ENCODE data around the gene IGF2BP3.

DNA sequence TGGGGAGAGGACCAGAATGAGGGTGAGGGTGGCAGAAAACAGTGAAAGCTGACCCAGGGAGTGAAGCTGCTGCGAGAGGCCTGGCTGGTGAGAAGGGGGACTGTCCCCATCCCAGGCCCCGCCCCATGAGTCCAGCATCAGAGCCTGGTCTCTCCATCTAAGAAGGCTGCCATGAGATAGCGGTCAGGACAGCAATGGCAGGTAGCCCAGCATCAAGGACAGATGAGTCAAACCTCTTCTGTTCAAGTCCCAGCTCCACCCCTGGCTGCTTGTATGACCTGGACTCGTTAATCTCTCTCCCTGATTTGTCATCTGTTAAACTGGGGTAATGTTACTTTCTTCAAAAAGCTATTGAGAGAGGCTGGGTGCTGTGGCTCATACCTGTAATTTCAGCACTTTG is 201.5 kb downstream of the IGF2BP3 start:
- TF ChIP-seq, protein P1, sequence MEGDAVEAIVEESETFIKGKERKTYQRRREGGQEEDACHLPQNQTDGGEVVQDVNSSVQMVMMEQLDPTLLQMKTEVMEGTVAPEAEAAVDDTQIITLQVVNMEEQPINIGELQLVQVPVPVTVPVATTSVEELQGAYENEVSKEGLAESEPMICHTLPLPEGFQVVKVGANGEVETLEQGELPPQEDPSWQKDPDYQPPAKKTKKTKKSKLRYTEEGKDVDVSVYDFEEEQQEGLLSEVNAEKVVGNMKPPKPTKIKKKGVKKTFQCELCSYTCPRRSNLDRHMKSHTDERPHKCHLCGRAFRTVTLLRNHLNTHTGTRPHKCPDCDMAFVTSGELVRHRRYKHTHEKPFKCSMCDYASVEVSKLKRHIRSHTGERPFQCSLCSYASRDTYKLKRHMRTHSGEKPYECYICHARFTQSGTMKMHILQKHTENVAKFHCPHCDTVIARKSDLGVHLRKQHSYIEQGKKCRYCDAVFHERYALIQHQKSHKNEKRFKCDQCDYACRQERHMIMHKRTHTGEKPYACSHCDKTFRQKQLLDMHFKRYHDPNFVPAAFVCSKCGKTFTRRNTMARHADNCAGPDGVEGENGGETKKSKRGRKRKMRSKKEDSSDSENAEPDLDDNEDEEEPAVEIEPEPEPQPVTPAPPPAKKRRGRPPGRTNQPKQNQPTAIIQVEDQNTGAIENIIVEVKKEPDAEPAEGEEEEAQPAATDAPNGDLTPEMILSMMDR (IDR thresholded peaks at IDR 0.05 in 8 of 11, conservative IDR thresholded peaks at IDR 0.05 in 3 of 11) = no peak
- TF ChIP-seq POLR2AphosphoS5 (IDR thresholded peaks at IDR 0.05) = no peak

All from spleen (tissue), 7 donors.